ENCODE data around the gene NHSL1.

- TF ChIP-seq CTCF (IDR thresholded peaks at IDR 0.05; ENCODE audit: insufficient read depth, low read length, poor library complexity, severe bottlenecking) (no peak), EZH2phosphoT487 (conservative IDR thresholded peaks at IDR 0.05; ENCODE audit: low read length) (no peak)
These were observed 71.6 kb downstream of the NHSL1 start for GRCh38 chr6:138427701-138428100.
